ENCODE measurements around the gene CA7. TPM values are rescaled to one million over a fixed set of nuclear protein-coding genes. Genes with fewer than 3 reads are reported as not detected.

Gene CA7
- polyA plus RNA-seq, 1 donor from 2014 or later = not detected

- Histone ChIP-seq H4K20me1 (ENCODE audit: insufficient read depth) (no peaks in the 10 kb centered on the region), H3K4me3 (ENCODE audit: low read length) (no peak overlapping the region), H3K36me3 (ENCODE audit: insufficient read depth, low read length) (no peaks in the 10 kb centered on the region), H3K9ac (ENCODE audit: low read length) (no peak overlapping the region), H3K27ac (ENCODE audit: low read length) (no peak overlapping the region), H3K9me2 (ENCODE audit: insufficient read depth, low read length) (no peaks in the 10 kb centered on the region), H3K9me3 (ENCODE audit: low read length) (no peaks in the 10 kb centered on the region), H3K27me3 (ENCODE audit: insufficient read depth, low read depth, low read length) (no peaks in the 10 kb centered on the region), H3F3A (ENCODE audit: insufficient read depth, low read length, poor library complexity, severe bottlenecking) (no peaks in the 10 kb centered on the region), H2AFZ (ENCODE audit: low read depth, low read length) (no peak overlapping the region), H3K4me2 (ENCODE audit: low read length) (no peak overlapping the region), H3K79me2 (replicated peaks; ENCODE audit: insufficient read depth, low read length) (no peaks in the 10 kb centered on the region)
- no peak for TF ChIP-seq EP300 (conservative IDR thresholded peaks at IDR 0.05; ENCODE audit: poor library complexity, severe bottlenecking)
- no peak for TF ChIP-seq SMC3 (conservative IDR thresholded peaks at IDR 0.05; ENCODE audit: poor library complexity)
Measured at GRCh38 chr16:66890799-66891198, 46.6 kb downstream of the CA7 start.

- Histone ChIP-seq H3K27me3 (ENCODE audit: insufficient read depth, low read depth, low read length) (no peaks in the 10 kb centered on the region), H3K27ac (ENCODE audit: low read length) (no peak overlapping the region), H3K36me3 (ENCODE audit: insufficient read depth, low read length) (no peaks in the 10 kb centered on the region), H4K20me1 (ENCODE audit: insufficient read depth) (no peaks in the 10 kb centered on the region), H3K9ac (ENCODE audit: low read length) (no peak overlapping the region), H3K9me2 (ENCODE audit: insufficient read depth, low read length) (no peaks in the 10 kb centered on the region), H3K4me3 (ENCODE audit: low read length) (no peak overlapping the region), H3F3A (ENCODE audit: insufficient read depth, low read length, poor library complexity, severe bottlenecking) (no peaks in the 10 kb centered on the region), H2AFZ (ENCODE audit: low read depth, low read length) (no peak overlapping the region), H3K4me2 (ENCODE audit: low read length) (no peak overlapping the region), H3K9me3 (ENCODE audit: low read length) (no peaks in the 10 kb centered on the region), H3K79me2 (replicated peaks; ENCODE audit: insufficient read depth, low read length) (no peaks in the 10 kb centered on the region)
- TF ChIP-seq EZH2 (IDR thresholded peaks at IDR 0.05; ENCODE audit: borderline replicate concordance, insufficient read depth, low read length, poor library complexity, severe bottlenecking) = no peak
- TF ChIP-seq SMC3 (conservative IDR thresholded peaks at IDR 0.05; ENCODE audit: poor library complexity) = no peak
- TF ChIP-seq RAD21 (conservative IDR thresholded peaks at IDR 0.05) = no peak
- TF ChIP-seq REST (IDR thresholded peaks at IDR 0.05; ENCODE audit: borderline replicate concordance) = no peak
- TF ChIP-seq EP300 (conservative IDR thresholded peaks at IDR 0.05; ENCODE audit: poor library complexity, severe bottlenecking) = no peak
- TF ChIP-seq MXI1 (conservative IDR thresholded peaks at IDR 0.05; ENCODE audit: poor library complexity, severe bottlenecking) = no peak
- no peak for TF ChIP-seq TAF1 (IDR thresholded peaks at IDR 0.05; ENCODE audit: low read depth)
- TF ChIP-seq CTCF (IDR thresholded peaks at IDR 0.05; ENCODE audit: poor library complexity, severe bottlenecking) = no peak
- TF ChIP-seq POLR2AphosphoS5 (IDR thresholded peaks at IDR 0.05) = no peak
Measured at GRCh38 chr16:66891360-66891759, 47.1 kb downstream of the CA7 start.

GRCh38 chr16:66891797-66892196 lies 47.6 kb downstream of the CA7 start:
- no peak for TF ChIP-seq EP300 (conservative IDR thresholded peaks at IDR 0.05; ENCODE audit: poor library complexity, severe bottlenecking)
- TF ChIP-seq EZH2 (IDR thresholded peaks at IDR 0.05; ENCODE audit: borderline replicate concordance, insufficient read depth, low read length, poor library complexity, severe bottlenecking) = no peak
- TF ChIP-seq MXI1 (conservative IDR thresholded peaks at IDR 0.05; ENCODE audit: poor library complexity, severe bottlenecking) = no peak
- TF ChIP-seq REST (IDR thresholded peaks at IDR 0.05; ENCODE audit: borderline replicate concordance) = no peak
- no peak for TF ChIP-seq SMC3 (conservative IDR thresholded peaks at IDR 0.05; ENCODE audit: poor library complexity)
- TF ChIP-seq POLR2AphosphoS5 (IDR thresholded peaks at IDR 0.05) = no peak

More at GRCh38 chr16:66891797-66892196, 47.6 kb downstream of the CA7 start:
- H3K4me3 ChIP-seq (ENCODE audit: low read length) = no peak overlapping the region
- H3K9ac ChIP-seq (ENCODE audit: low read length) = no peak overlapping the region
- no peaks in the 10 kb centered on the region for H3K79me2 ChIP-seq (replicated peaks; ENCODE audit: insufficient read depth, low read length)
- no peak overlapping the region for H3K27ac ChIP-seq (ENCODE audit: low read length)
- no peaks in the 10 kb centered on the region for H3K9me3 ChIP-seq (ENCODE audit: low read length)
- H3K36me3 ChIP-seq (ENCODE audit: insufficient read depth, low read length) = no peaks in the 10 kb centered on the region
- H3K9me2 ChIP-seq (ENCODE audit: insufficient read depth, low read length) = no peaks in the 10 kb centered on the region
- H2AFZ ChIP-seq (ENCODE audit: low read depth, low read length) = no peak overlapping the region
- no peaks in the 10 kb centered on the region for H3K27me3 ChIP-seq (ENCODE audit: insufficient read depth, low read depth, low read length)
- H4K20me1 ChIP-seq (ENCODE audit: insufficient read depth) = no peaks in the 10 kb centered on the region
- H3F3A ChIP-seq (ENCODE audit: insufficient read depth, low read length, poor library complexity, severe bottlenecking) = no peaks in the 10 kb centered on the region
- no peak overlapping the region for H3K4me2 ChIP-seq (ENCODE audit: low read length)
